ENCODE data around the gene RAB11FIP4. TPM values are rescaled to one million over a fixed set of nuclear protein-coding genes. Genes with fewer than 3 reads are reported as not detected.
A peak's percentile ranks its signal among the peaks of the same experiment; 100 is the strongest.

Gene RAB11FIP4
- total and polyA plus RNA-seq, 12 donors: 0.48 to 3.8 (median 2.3) TPM

GRCh38 chr17:31397256-31397939 lies 5.9 kb downstream of the RAB11FIP4 start:
- WGBS, 4 donors: 77 to 88% (median 82%) methylated on average over 7 to 8 of the region's 8 CpGs
- TF ChIP-seq POLR2A (IDR thresholded peaks at IDR 0.05): no peak
- TF ChIP-seq, protein P1, sequence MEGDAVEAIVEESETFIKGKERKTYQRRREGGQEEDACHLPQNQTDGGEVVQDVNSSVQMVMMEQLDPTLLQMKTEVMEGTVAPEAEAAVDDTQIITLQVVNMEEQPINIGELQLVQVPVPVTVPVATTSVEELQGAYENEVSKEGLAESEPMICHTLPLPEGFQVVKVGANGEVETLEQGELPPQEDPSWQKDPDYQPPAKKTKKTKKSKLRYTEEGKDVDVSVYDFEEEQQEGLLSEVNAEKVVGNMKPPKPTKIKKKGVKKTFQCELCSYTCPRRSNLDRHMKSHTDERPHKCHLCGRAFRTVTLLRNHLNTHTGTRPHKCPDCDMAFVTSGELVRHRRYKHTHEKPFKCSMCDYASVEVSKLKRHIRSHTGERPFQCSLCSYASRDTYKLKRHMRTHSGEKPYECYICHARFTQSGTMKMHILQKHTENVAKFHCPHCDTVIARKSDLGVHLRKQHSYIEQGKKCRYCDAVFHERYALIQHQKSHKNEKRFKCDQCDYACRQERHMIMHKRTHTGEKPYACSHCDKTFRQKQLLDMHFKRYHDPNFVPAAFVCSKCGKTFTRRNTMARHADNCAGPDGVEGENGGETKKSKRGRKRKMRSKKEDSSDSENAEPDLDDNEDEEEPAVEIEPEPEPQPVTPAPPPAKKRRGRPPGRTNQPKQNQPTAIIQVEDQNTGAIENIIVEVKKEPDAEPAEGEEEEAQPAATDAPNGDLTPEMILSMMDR (IDR thresholded peaks at IDR 0.05): no peak
- no peak overlapping the region for H3K4me3 ChIP-seq

GRCh38 chr17:31398381-31399311 lies 7.2 kb downstream of the RAB11FIP4 start:
- Histone ChIP-seq H3K4me1 (replicated peaks in 1 of 2) (no peaks in the 10 kb centered on the region), H3K4me3 (no peak overlapping the region), H3K27me3 (no peaks in the 10 kb centered on the region), H3K9me3 (replicated peaks in 1 of 3) (no peaks in the 10 kb centered on the region), H3K36me3 (replicated peaks in 1 of 2) (no peaks in the 10 kb centered on the region), H3K27ac (no peak overlapping the region)
- peak in 1 of 7 donors; percentile 34 for DNase-seq
- TF ChIP-seq, protein P1 (IDR thresholded peaks at IDR 0.05): no peak
- TF ChIP-seq POLR2A (IDR thresholded peaks at IDR 0.05): no peak
- intact Hi-C loops (cut with DNase I): no loop called here
- WGBS, 4 donors: 76 to 80% (median 77%) methylated on average over 12 to 21 of the region's 21 CpGs

More at GRCh38 chr17:31397256-31397939, 5.9 kb downstream of the RAB11FIP4 start:
- Histone ChIP-seq H3K4me1 (replicated peaks in 1 of 2) (no peaks in the 10 kb centered on the region), H3K36me3 (replicated peaks in 1 of 2) (no peaks in the 10 kb centered on the region), H3K27me3 (peaks cover 7% of the 10 kb centered on the region), H3K27ac (no peak overlapping the region), H3K9me3 (replicated peaks in 1 of 3) (no peaks in the 10 kb centered on the region)
- peak in 1 of 7 donors; percentile 20 for DNase-seq
- intact Hi-C loops (cut with DNase I): no loop called here

- intact Hi-C loops (cut with DNase I): no loop called here
- Histone ChIP-seq H3K27ac (no peak overlapping the region), H3K9me3 (replicated peaks in 1 of 3) (no peaks in the 10 kb centered on the region), H3K4me3 (no peak overlapping the region), H3K27me3 (no peaks in the 10 kb centered on the region), H3K36me3 (replicated peaks in 1 of 2) (no peaks in the 10 kb centered on the region), H3K4me1 (replicated peaks in 1 of 2) (no peaks in the 10 kb centered on the region)
- DNase-seq: peak in 2 of 7 donors; percentile 4 to 6
- no peak for TF ChIP-seq POLR2A (IDR thresholded peaks at IDR 0.05)
- TF ChIP-seq, protein P1 (IDR thresholded peaks at IDR 0.05): no peak
- WGBS, 4 donors: 62 to 76% (median 65%) methylated on average over 7 to 11 of the region's 11 CpGs
These were observed 9.0 kb downstream of the RAB11FIP4 start for GRCh38 chr17:31400481-31400950.
